Skin of body (tissue), 2 donors: ENCODE data around the gene OTUD3. TPM values are rescaled to one million over a fixed set of nuclear protein-coding genes. Genes with fewer than 3 reads are reported as not detected.

Experiments
- DNase-seq: peaks from one replicate; lab custom pipeline; 2025; lab: John Stamatoyannopoulos, UW
- total RNA-seq: library from RNA; depleted of rRNA; stranded (reverse); fragments of >200 nt; gene quantifications from one replicate; pipeline ENCODE4 v1.2.3, GENCODE V29; 2014

Gene OTUD3
- total RNA-seq, 1 donor from 2014 or later, result 11.5 TPM

DNA sequence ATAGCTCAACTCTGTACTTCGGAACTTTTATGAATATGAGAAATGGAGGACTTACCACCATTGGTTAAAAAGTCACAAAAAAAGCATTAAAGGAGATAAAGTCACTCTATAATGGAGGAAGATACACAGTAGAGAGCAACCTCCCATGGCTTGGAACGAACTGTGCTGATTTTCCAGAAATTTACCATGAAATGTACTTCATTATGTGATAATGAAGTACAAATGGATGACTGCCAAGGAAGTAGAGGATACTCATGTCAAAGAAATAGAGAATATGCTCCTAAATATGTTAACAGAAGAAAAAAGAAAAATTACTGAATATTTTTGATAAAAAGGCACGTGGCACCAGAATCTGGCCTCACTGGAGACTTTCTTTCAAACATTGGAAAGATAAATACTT lies 64.8 kb downstream of the OTUD3 start:
- DNase-seq, result no peak

DNA sequence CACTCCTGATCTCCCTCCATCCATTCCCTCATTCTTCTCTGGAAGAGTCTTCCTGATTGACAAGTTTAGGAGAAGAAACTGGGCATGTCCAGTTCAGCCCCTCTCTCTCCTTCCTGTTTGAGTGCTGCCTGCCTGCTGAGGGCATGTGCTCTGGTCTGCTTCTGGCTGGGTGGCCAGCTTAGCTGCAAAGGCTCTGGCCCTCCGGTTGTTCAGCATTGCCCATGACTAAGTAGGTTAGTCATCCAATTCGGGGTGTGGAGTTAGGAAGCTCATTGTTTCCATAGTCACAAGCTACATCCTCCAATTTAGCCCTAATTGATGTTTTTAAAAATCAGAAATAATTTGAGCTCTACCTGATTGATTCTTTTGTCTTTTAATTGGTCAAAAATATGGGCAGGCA lies 66.8 kb downstream of the OTUD3 start:
- DNase-seq, result no peak

DNA sequence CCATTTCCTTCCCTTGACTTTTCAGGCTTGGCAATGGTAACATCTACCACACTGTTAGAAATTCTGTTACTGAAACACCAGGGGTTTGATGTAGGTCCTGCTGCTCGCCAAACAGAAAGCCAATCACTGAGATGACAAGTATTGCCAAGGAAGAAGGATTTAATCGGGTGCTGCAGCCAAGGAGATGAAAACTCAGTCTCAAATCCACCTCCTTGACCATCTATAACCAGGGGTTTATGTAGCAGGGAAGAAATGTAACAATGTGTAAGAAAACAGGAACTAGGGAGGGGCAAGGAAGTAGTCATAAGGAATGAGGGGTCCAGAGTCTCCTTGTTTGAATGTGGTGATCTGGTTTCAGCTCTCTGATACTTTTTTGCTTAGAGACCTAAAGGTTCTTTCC lies 71.9 kb downstream of the OTUD3 start:
- no peak for DNase-seq

DNA sequence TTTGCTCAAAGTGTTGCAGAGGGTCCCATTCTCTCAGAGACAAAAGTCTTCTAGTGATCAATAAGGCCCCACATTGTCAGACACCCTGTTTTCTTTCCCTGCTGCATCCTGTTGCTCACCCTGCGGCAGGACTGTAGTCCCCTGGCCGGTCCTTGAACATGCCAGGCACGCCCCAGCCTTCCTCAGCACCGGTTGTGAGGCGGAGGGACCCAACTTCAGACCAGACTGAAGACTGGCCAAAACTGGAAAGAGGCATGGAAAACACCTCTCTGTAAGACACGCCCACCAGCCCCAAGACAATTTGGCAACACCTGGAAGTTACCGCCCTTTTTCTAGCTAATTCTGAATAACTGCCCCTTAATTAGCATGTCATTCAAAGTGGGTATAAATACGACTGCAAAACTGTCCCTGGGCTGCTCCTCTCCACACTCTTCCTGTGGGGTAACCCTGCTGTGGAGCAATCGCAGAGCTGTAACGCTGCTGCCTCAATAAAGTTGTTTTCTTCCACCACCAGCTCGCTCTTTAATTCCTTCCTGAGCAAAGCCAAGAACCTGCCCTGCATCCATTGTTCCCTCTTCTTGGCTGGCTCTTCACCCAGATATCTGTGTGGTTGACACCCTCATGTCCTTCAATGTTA lies 73.5 kb downstream of the OTUD3 start:
- DNase-seq, result no peak

DNA sequence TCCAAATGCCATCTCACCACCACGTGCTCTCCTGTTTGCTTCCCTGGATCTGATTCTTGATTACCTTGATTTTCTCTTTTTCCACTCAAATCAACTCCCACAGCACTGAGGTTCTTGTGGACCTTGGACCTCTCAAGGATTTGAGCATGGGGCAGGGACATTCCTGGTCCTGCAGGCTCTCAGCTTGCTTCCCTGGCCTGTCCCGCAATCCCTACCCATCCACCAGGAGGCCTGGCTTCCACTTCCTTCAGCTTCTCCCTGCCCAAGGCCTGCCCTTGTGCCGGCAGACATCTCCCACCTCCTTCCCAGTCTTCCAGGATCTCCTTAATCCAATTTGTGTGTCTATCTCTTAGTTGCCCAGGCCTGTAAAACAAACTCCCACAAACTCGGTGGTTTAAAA lies 75.6 kb downstream of the OTUD3 start:
- DNase-seq, result no peak

DNA sequence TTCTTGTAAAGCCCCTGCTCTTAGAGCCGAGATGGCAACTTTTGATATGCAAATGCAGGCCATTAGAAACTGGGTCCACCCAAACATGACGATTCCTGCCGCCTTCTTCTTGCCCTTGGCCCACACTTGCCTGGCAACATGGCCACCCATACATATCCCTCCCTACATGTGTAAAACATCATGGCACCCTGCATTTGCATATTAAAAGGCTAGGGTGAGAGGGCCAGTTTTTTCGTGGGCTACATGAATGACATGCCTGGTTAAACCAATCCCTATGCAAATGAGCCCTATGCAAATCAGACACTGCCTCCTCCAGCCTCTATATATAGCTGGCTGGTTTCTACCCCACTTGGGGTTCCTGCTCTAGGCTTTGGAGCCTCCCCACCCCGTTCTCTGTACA lies 78.4 kb downstream of the OTUD3 start:
- DNase-seq, result no peak

Other genes with a start within 250 kb of the OTUD3 start
- gene NBL1, start 238.1 kb upstream of the OTUD3 start, total RNA-seq, result 34.6 TPM
- gene HTR6, start 217.5 kb upstream of the OTUD3 start, total RNA-seq, result not detected
- gene TMCO4, start 82.5 kb upstream of the OTUD3 start, total RNA-seq, result 6.1 TPM
- gene RNF186, start 67.1 kb upstream of the OTUD3 start, total RNA-seq, result not detected
- not detected for gene PLA2G2E, start 41.2 kb downstream of the OTUD3 start, total RNA-seq
- gene PLA2G2A, start 97.2 kb downstream of the OTUD3 start, total RNA-seq, result 4.8 TPM
- gene PLA2G5, start 187.8 kb downstream of the OTUD3 start, total RNA-seq, result not detected
- not detected for gene PLA2G2D, start 237.1 kb downstream of the OTUD3 start, total RNA-seq